ENCODE data around the gene RINL.

Gene RINL

GRCh38 chr19:38849147-38849859 lies 28.8 kb downstream of the RINL start:
- TF ChIP-seq ZFX (IDR thresholded peaks at IDR 0.05; ENCODE audit: borderline replicate concordance) (no peak), CTCF (IDR thresholded peaks at IDR 0.05) (no peak)
- peak overlapping the region; percentile 100 for H3K27ac ChIP-seq

- TF ChIP-seq ZFX (IDR thresholded peaks at IDR 0.05; ENCODE audit: borderline replicate concordance) (no peak), CTCF (IDR thresholded peaks at IDR 0.05) (no peak)
- peak overlapping the region; percentile 100 for H3K27ac ChIP-seq
Observed at GRCh38 chr19:38848299-38849146, 29.6 kb downstream of the RINL start.

- H3K27ac ChIP-seq: peak overlapping the region; percentile 100
- TF ChIP-seq CTCF (IDR thresholded peaks at IDR 0.05) (no peak), ZFX (IDR thresholded peaks at IDR 0.05; ENCODE audit: borderline replicate concordance) (no peak)
Observed at GRCh38 chr19:38846097-38846496, 32.0 kb downstream of the RINL start.

- TF ChIP-seq CTCF (IDR thresholded peaks at IDR 0.05) (no peak), ZFX (IDR thresholded peaks at IDR 0.05; ENCODE audit: borderline replicate concordance) (no peak)
- H3K27ac ChIP-seq: peak overlapping the region; percentile 100
Observed at GRCh38 chr19:38845374-38846024, 32.6 kb downstream of the RINL start.

GRCh38 chr19:38844093-38844686 lies 33.9 kb downstream of the RINL start:
- TF ChIP-seq ZFX (IDR thresholded peaks at IDR 0.05; ENCODE audit: borderline replicate concordance): no peak
- TF ChIP-seq CTCF (IDR thresholded peaks at IDR 0.05): no peak
- peak overlapping the region; percentile 100 for H3K27ac ChIP-seq

GRCh38 chr19:38843175-38843758 lies 34.8 kb downstream of the RINL start:
- no peak for TF ChIP-seq CTCF (IDR thresholded peaks at IDR 0.05)
- peak overlapping the region; percentile 100 for H3K27ac ChIP-seq

All from 22Rv1 (cell line).